ENCODE measurements around the gene MYO18B. TPM values are rescaled to one million over a fixed set of nuclear protein-coding genes. Genes with fewer than 3 reads are reported as not detected.

Gene MYO18B
- total and polyA plus RNA-seq, 2 of the 8 experiments (the other 6 are each of a cell fraction or from before 2014, with no cell fraction given), result 0.62 to 0.78 TPM

- H3K9ac ChIP-seq (replicated peaks in 1 of 4; ENCODE audit: extremely low read depth in 1 of 4, low read depth in 3 of 4, low read length in 3 of 4), result no peak overlapping the region
- TF ChIP-seq BACH1 (IDR thresholded peaks at IDR 0.05; ENCODE audit: low read length), result no peak
- no peak for TF ChIP-seq TBP (IDR thresholded peaks at IDR 0.05; ENCODE audit: low read depth, low read length)
- TF ChIP-seq CBX8 (IDR thresholded peaks at IDR 0.05; ENCODE audit: borderline replicate concordance, low read depth, low read length), result no peak
- no peak overlapping the region for H2BK20ac ChIP-seq (ENCODE audit: low read length)
- no peak overlapping the region for H2BK15ac ChIP-seq (ENCODE audit: low read length)
- CTCF ChIA-PET (ENCODE audit: partially characterized antibody), result interaction anchor here (0.6 to 2.1 kb wide), 4 partner anchors 10 to 237 kb away, joined by 3 to 7 read pairs (median 4); no protein-coding TSS in a partner anchor
- no peak overlapping the region for H4K5ac ChIP-seq (ENCODE audit: insufficient read length, low read depth, low read length)
- no peaks in the 10 kb centered on the region; a peak in 1 of 7 replicates for H3K4me1 ChIP-seq (replicated peaks in 1 of 4; ENCODE audit: control insufficient read depth in 3 of 4, insufficient read depth in 4 of 4, low read length in 3 of 4)
- no peak overlapping the region for H2BK120ac ChIP-seq (replicated peaks; ENCODE audit: low read depth, low read length)
- no peak for FAIRE-seq
- H3K36me3 ChIP-seq (ENCODE audit: control insufficient read depth in 2 of 4, insufficient read depth in 4 of 4, low read length in 3 of 4), result peaks cover 0 to 2% (median 0%) of the 10 kb centered on the region in 4 experiments; a peak in 1 of 8 replicates
- no peak overlapping the region for H3K23ac ChIP-seq (ENCODE audit: insufficient read length)
- 91% methylated on average over 6 of the region's 6 CpGs; no CpG with 5 or more reads in 1 of the 2 experiments for WGBS, 2 experiments (ENCODE audit: extremely low coverage in 1 of 2, insufficient coverage in 1 of 2, insufficient read length in 1 of 2, insufficient replicate concordance in 2 of 2, low coverage in 1 of 2, low lambda C conversion rate in 2 of 2, missing lambda C conversion rate in 1 of 2)
- H3K23me2 ChIP-seq (ENCODE audit: low read depth, low read length), result no peaks in the 10 kb centered on the region; the same call in 1 of the 2 replicates
- H3K79me1 ChIP-seq (ENCODE audit: low read depth, low read length), result no peaks in the 10 kb centered on the region
- no peak overlapping the region for H2BK12ac ChIP-seq (ENCODE audit: low read depth, low read length)
- no peak overlapping the region for H2AFZ ChIP-seq (ENCODE audit: low read length)
- no peak overlapping the region for H4K91ac ChIP-seq (replicated peaks; ENCODE audit: insufficient read length, low read length)
- H3K14ac ChIP-seq (ENCODE audit: insufficient read length), result no peak overlapping the region
- H3K4ac ChIP-seq (replicated peaks; ENCODE audit: insufficient read length, low read depth, low read length), result no peak overlapping the region
- no peak overlapping the region for H3K18ac ChIP-seq (ENCODE audit: extremely low read depth, low read length)
- H3K79me2 ChIP-seq (ENCODE audit: control insufficient read depth in 1 of 2, insufficient read depth in 2 of 2, low read length in 2 of 2), result no peaks in the 10 kb centered on the region
- H3K27ac ChIP-seq (ENCODE audit: low read depth, low read length), result no peak overlapping the region
- no peak overlapping the region for H3K56ac ChIP-seq (replicated peaks; ENCODE audit: insufficient read length, low read depth, low read length)
- H4K20me1 ChIP-seq (replicated peaks in 1 of 2; ENCODE audit: control insufficient read depth in 1 of 2, insufficient read depth in 2 of 2, low read length in 2 of 2), result peaks cover 0 to 1% of the 10 kb centered on the region in 2 experiments
- H3K4me3 ChIP-seq (ENCODE audit: extremely low read depth in 1 of 4, insufficient read depth in 2 of 4, low read depth in 3 of 4, low read length in 4 of 4), result no peak overlapping the region
- no peak overlapping the region for H2AK5ac ChIP-seq (ENCODE audit: low read depth, low read length)
- DNase-seq (ENCODE audit: low read depth in 1 of 2, low spot score in 2 of 2), result no peak
- no peak overlapping the region for H2BK5ac ChIP-seq (ENCODE audit: low read depth, low read length)
- no peak overlapping the region for H3K4me2 ChIP-seq (ENCODE audit: insufficient read depth in 1 of 2, low read depth in 2 of 2, low read length in 2 of 2)
- H3K27me3 ChIP-seq (replicated peaks in 1 of 4; ENCODE audit: control insufficient read depth in 3 of 4, extremely low read depth in 1 of 4, insufficient read depth in 3 of 4, low read length in 3 of 4), result no peaks in the 10 kb centered on the region
- no peak overlapping the region for H4K8ac ChIP-seq (ENCODE audit: extremely low read depth, insufficient read depth, low read length)
- POLR2A ChIA-PET (ENCODE audit: partially characterized antibody), result interaction anchor here (0.5 kb wide), 1 partner anchor 141 kb away, joined by 4 read pairs; no protein-coding TSS in a partner anchor
- H3K9me3 ChIP-seq (ENCODE audit: insufficient read depth in 2 of 2, low read depth in 1 of 2, low read length in 1 of 2), result no peaks in the 10 kb centered on the region
These were observed 43.0 kb upstream of the MYO18B start for GRCh38 chr22:25698978-25699377.
